Upper lobe of left lung (tissue), 6 donors: ENCODE results near the gene HTR1D. TPM values are rescaled to one million over a fixed set of nuclear protein-coding genes. Genes with fewer than 3 reads are reported as not detected.

Experiments used
- ATAC-seq, 2 donors: fragments of 200-7000 bp; cut with Tn5 transposase; one replicate each; pipeline ENCODE4 v1.9.1; 2022; ENCODE audit warnings: mild to moderate bottlenecking in 2 of 2, moderate library complexity in 2 of 2; ENCODE audit not compliant: low FRiP score in 2 of 2
- DNase-seq, 2 donors: peaks; one replicate each; pipeline ENCODE4 v3.0.0-alpha.2; 2019 to 2020
- H3K27ac ChIP-seq, 4 donors: fragments of 200-600 bp; sonication (generic); one replicate each; pipeline ENCODE4 v1.5.1; 2016 to 2019
- H3K27me3 ChIP-seq, 4 donors: fragments of 200-600 bp; sonication (generic); one replicate each; pipeline ENCODE4 v1.5.1; 2017 to 2019
- H3K36me3 ChIP-seq, 4 donors: fragments of 200-600 bp; sonication (generic); one replicate each; pipeline ENCODE4 v1.5.1; 2016 to 2019
- H3K4me1 ChIP-seq, 4 donors: fragments of 200-600 bp; sonication (generic); one replicate each; pipeline ENCODE4 v1.5.1; 2018 to 2019
- H3K4me3 ChIP-seq, 4 donors: fragments of 200-600 bp; sonication (generic); one replicate each; pipeline ENCODE4 v1.5.1; 2017 to 2019; ENCODE audit warnings: mild to moderate bottlenecking in 2 of 4, moderate library complexity in 1 of 4
- H3K9me3 ChIP-seq, 4 donors: fragments of 200-600 bp; sonication (generic); one replicate each; pipeline ENCODE4 v1.5.1; 2018 to 2019
- CTCF ChIP-seq, 6 experiments: fragments of 450-650 bp in 4 of 6; fragments of 200-600 bp in 2 of 6; sonication (generic) in 2 of 6; IDR thresholded peaks; one replicate each; pipeline ENCODE4 v1.5.1; 2016 to 2019; ENCODE audit warnings: antibody characterized with exemption in 6 of 6
- EP300 ChIP-seq, 4 donors: sonication (generic); formaldehyde crosslinking; IDR thresholded peaks; one replicate each; pipeline ENCODE4 v1.5.1; 2017; ENCODE audit warnings: antibody characterized with exemption in 4 of 4, control low read depth in 2 of 4
- POLR2A ChIP-seq, 4 donors: fragments of 450-650 bp; IDR thresholded peaks; one replicate each; pipeline ENCODE4 v1.5.1; 2016 to 2017; ENCODE audit warnings: antibody characterized with exemption in 4 of 4, mild to moderate bottlenecking in 2 of 4
- POLR2AphosphoS5 ChIP-seq, 2 donors: sonication (generic); formaldehyde crosslinking; IDR thresholded peaks; one replicate each; pipeline ENCODE4 v1.5.1; 2017; ENCODE audit warnings: antibody characterized with exemption in 2 of 2
- WGBS, 2 donors: methylation state at CpG; one replicate each; pipeline ENCODE4 v1.1.5; 2017 to 2018; 5-methylcytosine and 5-hydroxymethylcytosine counted together
- total RNA-seq, 6 donors: library from RNA; depleted of rRNA in 4 of 6; stranded (reverse); fragments of >200 nt in 4 of 6; gene quantifications; one replicate each; pipeline versions ENCODE4 v1.1.0 to v1.2.1, GENCODE V29; 2016 to 2021
- donor health status: DM: no; HTN: no; CAD: no; lungs with moderate emphysema.
- donor health status: DM: no; HTN: yes; CAD: no; lungs with severe emphysema.

Gene HTR1D
- total RNA-seq, 6 donors from 2014 or later, result 0.20 to 0.51 (median 0.46) TPM; not detected in 3

- H3K27me3 ChIP-seq, result peaks cover 0 to 18% (median 12%) of the 10 kb centered on the region in 4 donors
- no peaks in the 10 kb centered on the region for H3K9me3 ChIP-seq
- no peaks in the 10 kb centered on the region for H3K36me3 ChIP-seq
- peak in 1 of 2 donors; percentile 40 for ATAC-seq
- peak in 1 of 2 donors; percentile 87 for DNase-seq
- no peak overlapping the region for H3K27ac ChIP-seq
- H3K4me3 ChIP-seq, result peak overlapping the region; percentile 21 to 55 (median 51)
- H3K4me1 ChIP-seq, result peaks cover 9 to 17% (median 13%) of the 10 kb centered on the region in 4 donors
- no peak for TF ChIP-seq EP300 (IDR thresholded peaks at IDR 0.05)
- TF ChIP-seq CTCF (IDR thresholded peaks at IDR 0.05), result peak; percentile 61 to 72 (median 68)
- no peak for TF ChIP-seq POLR2AphosphoS5 (IDR thresholded peaks at IDR 0.05)
- 1 to 7% methylated on average over 3 to 18 of the region's 78 CpGs for WGBS, 2 donors
Observed at GRCh38 chr1:23216771-23217420, 406 bp downstream of the HTR1D start.

GRCh38 chr1:23215751-23216449, 1.4 kb downstream of the HTR1D start:
- no peaks in the 10 kb centered on the region for H3K9me3 ChIP-seq
- H3K4me1 ChIP-seq, result peaks cover 9 to 17% (median 13%) of the 10 kb centered on the region in 4 donors
- WGBS, 2 donors, result 65 to 89% methylated on average over 2 to 3 of the region's 3 CpGs
- no peaks in the 10 kb centered on the region for H3K36me3 ChIP-seq
- DNase-seq (no peak), ATAC-seq (no peak)
- no peak overlapping the region for H3K27ac ChIP-seq
- TF ChIP-seq POLR2AphosphoS5 (IDR thresholded peaks at IDR 0.05) (no peak), EP300 (IDR thresholded peaks at IDR 0.05) (no peak)
- H3K4me3 ChIP-seq, result no peak overlapping the region
- H3K27me3 ChIP-seq, result peaks cover 0 to 18% (median 12%) of the 10 kb centered on the region in 4 donors

GRCh38 chr1:23215291-23215690, 2.0 kb downstream of the HTR1D start:
- peaks cover 0 to 18% (median 12%) of the 10 kb centered on the region in 4 donors for H3K27me3 ChIP-seq
- TF ChIP-seq POLR2AphosphoS5 (IDR thresholded peaks at IDR 0.05) (no peak), POLR2A (IDR thresholded peaks at IDR 0.05) (no peak), CTCF (IDR thresholded peaks at IDR 0.05) (no peak)
- no peak for ATAC-seq
- no peak overlapping the region for H3K4me3 ChIP-seq
- H3K27ac ChIP-seq, result no peak overlapping the region
- no peak for DNase-seq
- no peaks in the 10 kb centered on the region for H3K36me3 ChIP-seq
- no peaks in the 10 kb centered on the region for H3K9me3 ChIP-seq
- H3K4me1 ChIP-seq, result peaks cover 9 to 17% (median 13%) of the 10 kb centered on the region in 4 donors
- 88 to 91% methylated on average over 3 of the region's 3 CpGs for WGBS, 2 donors

GRCh38 chr1:23214640-23215039, 2.7 kb downstream of the HTR1D start:
- 96 to 99% methylated on average over 4 of the region's 4 CpGs for WGBS, 2 donors
- Histone ChIP-seq H3K4me1 (peaks cover 9 to 17% (median 13%) of the 10 kb centered on the region in 4 donors), H3K27me3 (peaks cover 0 to 18% (median 12%) of the 10 kb centered on the region in 4 donors), H3K4me3 (no peak overlapping the region), H3K9me3 (no peaks in the 10 kb centered on the region), H3K36me3 (no peaks in the 10 kb centered on the region), H3K27ac (no peak overlapping the region)
- ATAC-seq, result no peak
- TF ChIP-seq POLR2AphosphoS5 (IDR thresholded peaks at IDR 0.05) (no peak), POLR2A (IDR thresholded peaks at IDR 0.05) (no peak), EP300 (IDR thresholded peaks at IDR 0.05) (no peak), CTCF (IDR thresholded peaks at IDR 0.05) (no peak)
- no peak for DNase-seq

- Histone ChIP-seq H3K36me3 (no peaks in the 10 kb centered on the region), H3K4me1 (peaks cover 2 to 9% (median 6%) of the 10 kb centered on the region in 4 donors), H3K27ac (no peak overlapping the region), H3K4me3 (no peak overlapping the region), H3K9me3 (no peaks in the 10 kb centered on the region), H3K27me3 (peaks cover 0 to 7% (median 5%) of the 10 kb centered on the region in 4 donors)
- TF ChIP-seq POLR2AphosphoS5 (IDR thresholded peaks at IDR 0.05) (peak in 1 of 2 donors; percentile 16), EP300 (IDR thresholded peaks at IDR 0.05) (no peak)
- ATAC-seq, result no peak
- DNase-seq, result no peak
- 58 to 59% methylated on average over 4 of the region's 4 CpGs for WGBS, 2 donors
Observed at GRCh38 chr1:23211955-23212354, 5.3 kb downstream of the HTR1D start.
